HG03196 (cell line): Measurements from ENCODE around the gene VOPP1.
"Not testable (repeated sequence)": the region's sequence is repeated elsewhere in the genome, so short reads cannot be mapped to it uniquely, and the experiment has no call there.

Experiments used
- ATAC-seq: cut with Tn5 transposase; IDR thresholded peaks from one replicate; pipeline ENCODE4 v1.9.1; 2021; ENCODE audit not compliant: unreplicated experiment

VOPP1 gene

DNA sequence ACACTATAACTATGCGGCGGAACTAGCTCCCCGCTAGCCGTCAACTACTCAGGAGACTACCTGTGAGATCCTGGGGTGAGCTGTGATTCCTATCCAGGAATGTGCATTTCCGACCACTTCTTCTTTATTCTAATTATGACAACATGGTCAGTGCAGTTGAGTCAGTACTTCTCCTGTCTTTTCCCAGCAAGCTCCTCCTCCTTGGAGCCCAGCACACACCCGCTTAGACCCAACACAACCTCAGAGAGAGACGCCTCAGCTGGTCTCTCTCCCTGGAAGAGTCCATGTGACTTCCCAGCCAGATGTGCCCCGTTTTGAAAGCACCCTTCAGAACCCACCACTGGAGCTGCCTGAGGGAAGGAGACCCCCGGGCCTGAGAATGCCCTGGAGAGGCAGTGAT is 100.7 kb downstream of the VOPP1 start:
- not testable (repeated sequence) for ATAC-seq

DNA sequence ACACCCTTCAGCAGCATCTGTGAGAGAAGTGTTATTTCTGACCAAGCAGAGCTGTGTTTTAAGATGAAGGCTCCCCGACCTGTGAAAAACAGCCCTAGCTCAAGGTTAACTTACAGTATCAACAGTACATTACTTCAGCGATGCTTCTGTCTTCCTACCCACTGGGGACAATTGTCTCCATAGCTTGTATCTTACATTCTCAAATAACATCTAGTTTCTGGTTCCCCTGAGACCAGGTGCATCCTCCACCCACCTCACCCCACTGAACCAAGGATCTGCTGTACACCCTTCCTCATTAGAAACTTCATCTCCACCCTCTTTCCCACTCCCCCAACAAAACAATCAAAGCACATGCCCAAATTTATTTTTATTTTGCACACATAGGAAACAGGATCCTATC is 102.0 kb downstream of the VOPP1 start:
- no peak for ATAC-seq

DNA sequence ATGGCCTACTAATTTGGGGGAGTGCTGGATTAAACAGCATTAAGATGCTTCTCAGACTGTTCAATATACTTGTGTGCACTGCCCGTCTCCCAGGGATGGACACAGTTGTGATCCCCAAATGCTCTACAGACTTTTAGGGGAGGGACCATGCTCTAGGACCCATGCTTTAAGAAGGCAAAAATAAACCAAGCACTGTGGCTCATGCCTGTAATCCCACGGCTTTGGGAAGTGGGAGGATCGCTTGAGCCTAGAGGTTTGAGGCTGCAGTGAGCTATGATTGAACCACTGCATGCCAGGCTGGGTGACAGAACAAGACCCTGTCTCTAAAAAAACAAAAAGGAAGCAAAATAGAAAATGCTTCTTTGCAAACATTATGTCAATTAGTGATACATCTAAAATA is 102.6 kb downstream of the VOPP1 start:
- ATAC-seq: no peak

DNA sequence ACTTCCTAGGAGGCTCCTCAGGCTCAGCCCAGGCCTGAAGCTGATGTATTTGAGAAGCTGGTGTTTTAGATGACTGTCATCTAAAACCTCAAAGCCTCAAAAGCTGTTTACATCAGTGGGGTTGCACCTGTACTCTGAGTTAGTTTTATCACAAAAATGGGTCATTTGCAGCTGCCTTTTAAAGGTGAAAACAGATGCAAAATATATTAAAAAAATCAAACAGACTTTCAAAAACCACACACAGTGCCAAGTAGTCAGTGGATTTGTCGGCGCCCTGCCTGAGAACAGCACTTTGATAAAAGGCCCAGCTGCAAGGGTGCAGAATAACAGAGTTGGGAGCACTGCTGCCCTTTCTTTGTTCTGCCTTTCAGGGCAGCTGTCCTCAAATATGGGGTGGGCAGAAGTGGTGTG is 103.0 kb downstream of the VOPP1 start:
- no peak for ATAC-seq

DNA sequence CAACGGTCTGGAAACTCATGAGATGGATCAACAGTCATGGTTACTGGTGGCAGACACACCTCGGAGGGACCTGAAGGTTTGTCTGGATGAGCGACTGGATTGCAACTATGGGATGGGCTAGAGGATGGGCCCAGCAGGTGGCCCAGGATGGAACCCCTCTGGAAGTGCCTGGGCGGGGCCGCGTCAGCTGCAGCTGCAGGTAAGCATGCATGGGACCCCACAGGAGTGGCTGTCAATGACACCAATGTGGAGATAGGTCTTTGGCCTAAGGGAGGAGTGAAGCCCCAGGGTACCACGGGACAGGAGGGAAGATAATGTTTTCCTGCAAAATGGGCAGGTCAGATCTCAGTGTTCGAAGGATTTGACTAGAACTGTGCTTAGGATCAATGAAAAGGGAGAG is 103.8 kb downstream of the VOPP1 start:
- ATAC-seq: no peak

DNA sequence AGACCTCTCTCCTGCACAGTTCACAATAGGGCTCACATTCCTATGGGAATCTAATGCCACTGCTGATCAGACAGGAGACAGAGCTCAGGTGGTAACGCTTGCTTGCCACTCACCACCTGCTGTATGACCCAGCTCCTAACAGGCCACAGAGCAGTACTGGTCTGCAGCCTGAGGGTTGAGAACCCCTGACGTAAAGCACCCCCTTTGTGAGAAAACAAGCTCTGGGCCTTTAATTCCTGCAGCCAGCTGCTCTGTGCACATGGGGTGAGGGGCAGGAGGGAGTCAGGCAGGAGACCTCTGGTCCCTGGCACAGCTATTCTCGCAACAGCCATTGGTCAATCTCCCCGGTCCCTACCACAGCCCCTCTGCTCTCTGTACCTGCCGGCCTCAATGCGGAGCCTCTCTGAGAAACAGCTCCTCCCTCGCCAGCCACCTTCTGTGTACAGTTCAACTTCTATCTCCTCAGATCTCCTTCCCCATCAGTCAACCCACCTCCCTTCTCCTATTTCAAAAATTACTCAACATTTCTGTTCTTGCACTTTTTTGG is 105.2 kb downstream of the VOPP1 start:
- ATAC-seq: no peak

DNA sequence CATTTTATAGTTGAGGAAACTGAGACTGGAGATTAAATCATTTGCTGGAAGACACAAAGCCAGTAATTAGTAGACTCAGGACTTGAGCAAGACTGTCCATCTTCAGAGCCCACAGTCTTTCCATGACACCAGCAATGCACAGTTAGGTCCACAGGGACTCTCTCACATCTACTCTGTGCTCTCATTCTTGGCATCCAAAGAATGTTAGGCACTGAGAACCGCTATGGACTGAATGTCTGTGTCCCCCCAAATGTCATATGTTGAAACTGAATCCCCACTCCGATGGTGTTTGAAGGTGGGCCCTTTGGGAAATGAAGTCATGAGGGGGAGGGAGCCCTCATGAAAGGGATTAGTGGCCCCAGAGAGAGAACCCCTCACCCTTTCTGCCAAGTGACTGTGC is 106.6 kb downstream of the VOPP1 start:
- ATAC-seq: no peak

DNA sequence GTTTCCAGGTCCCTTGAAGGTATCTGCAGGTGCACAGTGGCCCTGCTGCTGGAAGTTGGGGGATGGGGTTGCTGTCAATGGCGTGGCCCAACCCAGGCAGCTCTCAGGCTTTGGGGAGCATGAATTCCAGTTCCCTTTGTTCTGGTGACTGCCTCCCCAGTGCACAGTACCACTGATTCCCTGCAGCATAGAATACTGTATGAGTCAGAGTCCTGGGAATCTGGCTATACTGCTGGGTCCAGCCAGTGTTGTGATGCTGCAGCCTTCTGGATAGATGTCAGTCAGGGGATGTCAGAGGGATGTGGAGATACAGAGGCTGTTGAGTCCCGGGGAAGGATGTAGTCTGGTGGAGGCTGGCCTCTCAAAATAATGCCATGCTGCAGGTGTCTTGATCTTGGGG is 107.9 kb downstream of the VOPP1 start:
- ATAC-seq: no peak

DNA sequence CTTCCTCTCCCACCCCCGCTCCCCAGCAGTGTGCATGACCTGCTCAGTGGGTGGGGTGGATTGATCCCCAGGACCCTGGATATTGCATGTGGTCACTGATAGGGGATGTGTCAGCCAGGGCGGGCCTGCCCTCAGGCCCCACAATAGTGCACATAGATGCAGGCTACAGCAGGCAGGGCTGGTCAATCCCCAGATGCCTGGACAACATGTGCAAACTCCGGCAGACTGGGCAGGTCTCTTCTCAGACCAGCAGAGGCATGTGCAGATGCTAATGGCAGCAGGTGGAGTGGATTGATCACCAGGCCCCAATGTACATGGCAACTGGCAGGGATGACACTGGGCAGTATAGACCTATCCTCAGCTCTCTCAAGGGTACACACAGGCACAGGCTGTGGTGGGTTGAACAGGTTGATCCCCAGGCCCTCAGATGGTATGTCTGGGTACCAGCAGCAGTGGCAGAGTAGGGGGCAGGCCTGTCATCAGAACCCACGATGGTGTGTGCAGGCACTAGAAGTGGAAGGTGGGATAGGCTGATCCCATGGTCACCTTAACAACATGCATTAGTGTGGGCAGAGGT is 108.5 kb downstream of the VOPP1 start:
- no peak for ATAC-seq

DNA sequence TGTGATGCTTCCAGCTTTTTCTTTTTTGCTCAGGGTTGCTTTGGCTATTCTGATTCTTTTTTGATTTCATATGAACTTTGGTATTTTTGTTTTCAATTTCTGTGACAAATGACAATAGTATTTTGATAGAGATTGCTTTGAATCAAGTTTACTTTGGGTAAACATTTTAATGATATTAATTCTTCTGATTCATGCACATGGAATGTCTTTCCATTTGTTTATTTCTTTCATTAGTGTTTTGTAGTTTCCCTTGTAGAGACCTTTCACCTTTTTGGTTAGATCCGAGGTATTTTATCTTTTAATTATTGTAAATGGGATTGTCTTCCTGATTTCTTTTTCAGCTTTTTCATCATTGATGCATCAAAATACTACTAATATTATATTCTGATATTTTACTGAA is 114.0 kb downstream of the VOPP1 start:
- no peak for ATAC-seq

DNA sequence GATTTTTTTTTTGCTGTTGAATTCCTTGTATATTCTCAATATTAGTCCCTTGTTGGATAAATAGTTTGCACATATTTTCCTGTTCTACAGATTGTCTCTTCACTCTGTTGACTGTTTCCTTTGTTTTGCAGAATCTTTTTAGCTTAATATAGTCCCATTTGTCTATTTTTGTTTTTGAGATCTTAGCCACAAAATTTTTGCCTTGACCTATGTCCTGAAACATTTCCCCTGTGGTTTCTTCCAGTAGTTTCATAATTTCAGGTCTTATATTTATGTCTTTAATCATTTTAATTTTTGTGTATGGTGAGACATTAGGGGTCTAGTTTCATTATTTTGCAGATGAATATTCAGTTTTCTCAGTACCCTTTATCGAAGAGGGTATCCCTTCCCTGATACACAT is 114.5 kb downstream of the VOPP1 start:
- ATAC-seq: no peak

DNA sequence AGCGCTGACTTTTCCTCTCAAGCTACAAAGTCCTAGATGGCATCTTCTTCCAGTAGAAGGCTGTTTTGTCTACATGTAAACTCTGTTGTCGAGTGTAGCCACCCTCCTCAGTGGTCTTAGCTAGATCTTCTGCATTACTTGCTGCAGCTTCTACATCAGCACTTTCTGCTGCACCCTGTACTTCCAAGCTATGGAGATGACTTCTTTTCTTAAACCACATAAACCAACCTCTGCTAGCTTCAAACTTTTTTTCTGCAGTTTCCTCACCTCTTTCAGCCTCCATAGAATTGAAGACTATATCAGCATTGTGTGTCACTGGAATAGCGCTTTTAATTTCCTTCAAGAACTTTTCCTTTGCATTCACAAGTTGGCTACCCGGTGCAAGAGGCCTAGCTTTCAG is 119.3 kb downstream of the VOPP1 start:
- ATAC-seq: no peak

DNA sequence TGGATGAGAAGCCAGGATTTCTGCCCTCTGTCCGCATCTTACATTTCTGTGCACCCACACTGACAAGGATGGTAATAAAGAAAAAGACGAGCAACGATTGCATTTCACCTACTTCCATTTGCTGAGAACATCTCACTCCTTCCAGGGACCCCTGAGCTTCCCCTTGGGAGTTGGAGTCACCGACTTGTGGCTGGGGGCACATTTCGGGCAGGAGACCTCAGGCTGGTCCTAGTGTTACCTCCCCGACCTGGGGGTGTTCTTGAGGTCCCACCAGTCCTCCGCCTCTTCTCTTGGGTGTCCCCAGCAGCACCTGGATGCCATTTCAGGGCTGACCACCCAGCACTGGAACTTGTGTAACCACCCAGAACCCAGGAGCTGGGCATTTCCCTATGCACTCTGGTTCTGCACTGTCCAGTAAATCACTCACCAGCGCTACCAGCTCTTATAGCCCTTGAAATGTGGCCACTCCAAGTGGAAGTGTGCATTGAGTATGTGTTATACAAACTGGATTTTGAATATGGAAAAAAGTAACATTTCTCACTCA is 122.2 kb downstream of the VOPP1 start:
- no peak for ATAC-seq

DNA sequence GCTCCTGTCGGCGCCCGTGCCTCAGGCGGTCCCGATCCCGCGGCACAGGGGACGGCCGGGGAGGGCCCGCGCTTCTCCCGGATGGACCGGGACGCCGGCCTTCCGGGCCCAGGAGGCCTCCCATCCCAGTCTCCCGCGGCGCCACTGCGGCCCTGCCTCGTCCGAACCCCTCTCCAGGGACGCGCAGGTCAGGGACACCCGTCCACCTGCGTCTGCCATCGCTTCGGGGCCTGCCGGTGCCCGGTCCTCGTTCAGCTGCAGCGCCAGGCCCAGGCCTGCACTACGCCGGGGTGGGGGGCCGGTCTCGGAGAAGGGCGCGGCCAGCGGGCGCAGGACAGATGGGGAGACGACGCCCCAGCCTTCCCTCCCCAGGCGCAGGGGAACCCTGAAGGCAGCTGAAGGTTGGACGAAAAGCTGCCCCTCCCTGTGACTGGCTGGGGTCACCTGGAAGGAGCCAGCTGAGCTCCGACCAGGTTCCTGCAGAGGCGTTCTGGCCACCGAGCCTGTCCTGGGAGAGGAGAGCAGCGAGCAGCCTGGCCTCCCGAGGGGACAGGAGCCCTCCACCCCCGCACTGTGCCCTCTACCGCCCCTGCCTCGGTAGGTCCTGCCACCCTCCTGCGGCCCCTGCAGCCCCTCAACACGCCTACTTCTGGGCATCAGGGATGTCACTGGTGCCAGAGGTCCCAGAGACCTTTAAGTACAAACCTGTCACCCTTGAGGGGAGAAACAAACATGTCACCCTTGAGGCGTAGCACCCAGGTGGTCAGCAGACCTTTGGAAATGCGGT is 122.9 kb downstream of the VOPP1 start:
- no peak for ATAC-seq

DNA sequence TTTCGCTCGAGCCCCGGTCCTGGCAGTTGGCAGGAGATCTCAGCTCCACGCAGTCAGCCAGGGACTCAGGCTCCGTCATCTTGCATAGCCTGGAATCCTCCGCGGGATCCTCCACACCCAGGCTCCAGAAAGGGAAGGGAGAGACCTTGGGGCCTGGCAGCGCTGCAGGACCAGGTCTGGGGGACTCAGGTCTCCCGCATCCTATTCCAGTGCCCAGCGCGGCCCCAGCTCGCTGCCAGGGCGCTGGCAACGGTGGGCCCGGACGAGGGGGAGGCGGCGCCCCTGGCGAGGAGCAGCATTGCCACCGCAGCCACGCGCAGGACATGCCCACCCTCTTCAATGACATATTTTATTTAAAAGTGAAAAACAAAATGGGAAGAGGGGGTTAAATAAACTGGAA is 123.8 kb downstream of the VOPP1 start:
- ATAC-seq: no peak

DNA sequence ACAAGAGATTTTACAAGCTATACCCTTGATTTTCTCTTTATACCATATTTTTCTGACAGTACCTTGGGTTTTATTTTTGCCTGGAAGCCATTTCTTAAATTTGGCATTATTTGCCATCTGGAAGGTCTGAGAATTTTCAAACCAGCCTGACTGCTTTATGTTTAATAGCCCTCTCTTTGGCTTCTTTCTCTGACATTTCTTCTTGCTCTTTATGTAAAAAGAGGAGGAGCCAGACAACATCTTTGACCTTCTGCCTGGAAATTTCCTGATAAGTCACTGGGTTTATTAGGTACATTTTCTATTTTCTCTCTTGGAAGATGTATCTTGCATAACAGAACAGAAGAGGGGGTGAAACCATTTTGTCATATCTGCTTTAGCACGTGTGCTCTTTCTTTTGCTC is 127.5 kb downstream of the VOPP1 start:
- no peak for ATAC-seq

DNA sequence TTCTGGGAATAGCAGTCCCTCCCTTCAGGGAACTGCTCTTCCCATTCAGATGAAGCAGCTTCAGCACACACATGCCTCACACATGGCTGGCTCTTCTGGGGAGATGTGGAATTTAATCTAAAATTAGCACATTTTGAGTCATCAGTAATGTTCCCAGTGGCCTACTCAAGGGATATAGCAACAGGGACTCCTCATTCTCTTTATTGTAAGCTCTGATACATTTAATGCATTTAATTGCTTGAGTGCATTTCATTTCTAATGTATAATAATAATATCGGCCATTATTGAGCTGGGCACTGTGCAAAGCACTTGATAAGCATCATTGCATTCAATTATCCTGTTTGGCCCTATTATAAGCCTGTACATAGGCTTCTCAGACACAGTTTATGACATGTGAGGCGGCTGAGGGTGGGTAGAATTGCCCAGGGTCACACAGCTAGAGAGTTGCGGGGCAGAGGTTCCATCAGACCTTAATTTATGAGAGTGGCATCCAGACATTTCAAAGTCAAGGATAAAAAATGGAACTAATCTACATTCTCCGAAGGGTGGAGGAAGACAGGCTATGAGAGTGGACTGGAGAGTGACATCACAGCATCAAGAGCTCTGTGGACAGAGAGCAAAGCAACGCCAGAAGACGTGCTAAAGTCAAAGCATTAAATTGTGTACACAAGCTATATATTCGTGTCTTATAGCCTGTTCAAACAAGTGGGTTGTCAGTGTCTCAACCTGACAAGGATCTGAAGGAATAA is 130.4 kb downstream of the VOPP1 start:
- ATAC-seq: no peak

DNA sequence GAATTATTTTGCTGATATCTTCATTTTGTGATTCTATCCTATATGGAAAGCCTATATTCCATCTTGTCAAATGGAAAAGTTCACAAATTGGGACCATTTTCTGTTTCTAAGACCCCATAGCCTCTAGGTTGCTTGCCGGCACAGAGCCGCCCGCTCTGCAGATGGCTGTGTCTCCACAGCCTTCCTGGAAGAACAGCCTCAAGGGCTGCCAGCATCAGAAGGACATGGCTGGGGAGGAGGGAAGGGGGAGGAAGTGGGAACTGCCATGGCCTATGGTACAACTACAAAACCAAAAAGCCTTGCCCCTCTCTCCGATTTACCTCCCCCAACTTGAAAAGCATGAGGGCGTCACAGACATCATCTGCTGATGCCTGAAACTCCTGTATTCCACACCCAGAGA is 131.3 kb downstream of the VOPP1 start:
- no peak for ATAC-seq

DNA sequence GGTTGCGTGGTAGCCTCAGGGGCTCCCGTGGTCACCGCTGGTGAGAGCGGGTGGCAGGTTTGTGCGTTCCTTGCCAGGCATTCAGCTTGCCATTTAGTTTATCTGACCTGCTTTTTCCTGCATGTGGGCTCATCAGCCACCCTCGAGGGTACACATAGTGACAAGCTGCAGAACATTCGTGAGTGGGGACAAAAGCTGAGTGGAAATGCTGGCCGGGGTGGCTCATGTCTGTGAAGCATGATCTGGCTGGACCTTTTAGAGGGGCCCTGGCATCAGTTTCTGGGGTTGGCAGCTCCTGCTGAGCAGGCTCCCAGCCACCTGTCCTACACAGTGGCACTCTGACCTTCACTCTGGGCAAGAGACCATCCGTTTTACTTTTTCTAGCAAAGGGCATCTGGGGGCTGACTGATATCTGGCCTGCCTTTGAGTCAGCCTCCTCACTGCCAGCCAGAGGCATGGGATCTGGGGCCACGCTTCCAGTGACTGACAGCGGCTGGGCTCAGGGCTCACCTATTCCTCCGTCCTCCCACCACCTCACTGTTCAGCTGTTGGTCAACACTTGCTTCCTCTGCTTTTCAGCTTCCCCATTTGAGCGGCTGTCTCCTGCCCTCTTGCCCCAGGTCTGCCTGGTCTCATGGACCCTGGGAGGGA is 132.1 kb downstream of the VOPP1 start:
- ATAC-seq: no peak

DNA sequence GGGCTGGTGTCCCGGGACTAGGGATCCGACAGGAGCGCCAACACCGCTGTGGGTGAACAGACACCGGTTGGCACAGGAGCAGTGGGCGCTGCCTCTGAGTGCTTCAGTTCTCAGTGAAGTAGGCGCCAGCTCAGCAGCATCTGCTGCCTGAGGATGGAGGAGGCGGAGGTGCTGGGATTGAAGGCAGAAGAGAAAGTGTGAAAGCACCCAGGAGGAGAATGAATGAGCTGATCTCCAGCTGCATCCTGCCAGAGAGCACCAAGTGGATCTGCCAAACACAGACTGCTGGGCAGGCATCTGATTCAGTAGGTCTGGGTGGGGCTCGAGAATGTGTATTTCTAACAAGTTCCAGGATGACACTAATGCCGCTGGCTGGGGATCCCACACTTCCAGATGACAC is 132.7 kb downstream of the VOPP1 start:
- no peak for ATAC-seq
